ENCODE data around the gene AGER.

DNA sequence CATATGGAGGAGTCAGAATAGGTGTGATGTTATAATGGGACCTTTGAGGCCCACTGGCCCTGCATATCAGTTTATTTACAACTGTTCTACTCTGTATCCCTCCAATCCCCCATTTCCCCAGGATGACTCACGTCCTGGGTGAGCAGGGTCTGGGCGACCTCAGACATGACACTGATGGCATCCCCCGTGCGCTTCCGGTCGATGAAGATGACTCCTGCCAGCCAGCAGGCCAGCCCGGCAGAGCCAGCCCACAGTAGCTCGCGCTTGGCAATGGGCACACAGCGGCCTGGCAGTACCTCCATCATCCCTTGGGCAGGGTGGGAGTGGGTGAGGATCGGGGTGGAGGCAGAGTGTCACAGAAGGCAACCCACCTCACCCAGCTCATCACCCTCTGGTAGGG is 13.8 kb downstream of the AGER start:
- TF ChIP-seq, protein P1, sequence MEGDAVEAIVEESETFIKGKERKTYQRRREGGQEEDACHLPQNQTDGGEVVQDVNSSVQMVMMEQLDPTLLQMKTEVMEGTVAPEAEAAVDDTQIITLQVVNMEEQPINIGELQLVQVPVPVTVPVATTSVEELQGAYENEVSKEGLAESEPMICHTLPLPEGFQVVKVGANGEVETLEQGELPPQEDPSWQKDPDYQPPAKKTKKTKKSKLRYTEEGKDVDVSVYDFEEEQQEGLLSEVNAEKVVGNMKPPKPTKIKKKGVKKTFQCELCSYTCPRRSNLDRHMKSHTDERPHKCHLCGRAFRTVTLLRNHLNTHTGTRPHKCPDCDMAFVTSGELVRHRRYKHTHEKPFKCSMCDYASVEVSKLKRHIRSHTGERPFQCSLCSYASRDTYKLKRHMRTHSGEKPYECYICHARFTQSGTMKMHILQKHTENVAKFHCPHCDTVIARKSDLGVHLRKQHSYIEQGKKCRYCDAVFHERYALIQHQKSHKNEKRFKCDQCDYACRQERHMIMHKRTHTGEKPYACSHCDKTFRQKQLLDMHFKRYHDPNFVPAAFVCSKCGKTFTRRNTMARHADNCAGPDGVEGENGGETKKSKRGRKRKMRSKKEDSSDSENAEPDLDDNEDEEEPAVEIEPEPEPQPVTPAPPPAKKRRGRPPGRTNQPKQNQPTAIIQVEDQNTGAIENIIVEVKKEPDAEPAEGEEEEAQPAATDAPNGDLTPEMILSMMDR (conservative IDR thresholded peaks at IDR 0.05 in 1 of 2, IDR thresholded peaks at IDR 0.05 in 1 of 2; ENCODE audit: low read depth in 1 of 2, low read length in 2 of 2) = no peak
- TF ChIP-seq EZH2 (IDR thresholded peaks at IDR 0.05; ENCODE audit: low read length, missing control alignments) = no peak
